ENCODE measurements around the gene GHR.

- TF ChIP-seq CTCF (IDR thresholded peaks at IDR 0.05) (peak; percentile 65 to 87 (median 80)), POLR2A (IDR thresholded peaks at IDR 0.05) (peak in 1 of 2 donors; percentile 39)
Observed at GRCh38 chr5:42423285-42424165, at the start of gene GHR.
